SKM-1 (cell line): Measurements from ENCODE around the gene TMEM247.

ENCODE experiments used
- DNase-seq: peaks from one replicate; lab custom pipeline; 2025; ENCODE audit not compliant: unreplicated experiment; lab: John Stamatoyannopoulos, UW

The TMEM247 gene

GRCh38 chr2:46488389-46488788, 9.0 kb downstream of the TMEM247 start:
- DNase-seq, result no peak

- DNase-seq, result no peak
These were observed 10.2 kb downstream of the TMEM247 start for GRCh38 chr2:46489423-46490174.

- no peak for DNase-seq
These were observed 11.3 kb downstream of the TMEM247 start for GRCh38 chr2:46490521-46491141.

- no peak for DNase-seq
These were observed 12.9 kb downstream of the TMEM247 start for GRCh38 chr2:46492301-46492700.

- DNase-seq, result no peak
These were observed 14.0 kb downstream of the TMEM247 start for GRCh38 chr2:46493241-46493970.

- DNase-seq, result no peak
These were observed 14.5 kb downstream of the TMEM247 start for GRCh38 chr2:46493971-46494250.

- no peak for DNase-seq
These were observed 15.2 kb downstream of the TMEM247 start for GRCh38 chr2:46494596-46494995.

- DNase-seq, result no peak
These were observed 16.1 kb downstream of the TMEM247 start for GRCh38 chr2:46495231-46496030.

GRCh38 chr2:46497766-46498165, 18.4 kb downstream of the TMEM247 start:
- DNase-seq, result no peak

GRCh38 chr2:46498681-46499080, 19.3 kb downstream of the TMEM247 start:
- no peak for DNase-seq

GRCh38 chr2:46499392-46499785, 20.0 kb downstream of the TMEM247 start:
- no peak for DNase-seq

- DNase-seq, result no peak
These were observed 21.4 kb downstream of the TMEM247 start for GRCh38 chr2:46500801-46501200.

- DNase-seq, result no peak
These were observed 23.0 kb downstream of the TMEM247 start for GRCh38 chr2:46502291-46502885.

- no peak for DNase-seq
These were observed 24.3 kb downstream of the TMEM247 start for GRCh38 chr2:46503686-46504085.

- no peak for DNase-seq
These were observed 24.9 kb downstream of the TMEM247 start for GRCh38 chr2:46504221-46504620.

- no peak for DNase-seq
These were observed 25.5 kb downstream of the TMEM247 start for GRCh38 chr2:46504685-46505471.

GRCh38 chr2:46505472-46505783, 26.1 kb downstream of the TMEM247 start:
- no peak for DNase-seq

GRCh38 chr2:46506131-46506706, 26.9 kb downstream of the TMEM247 start:
- DNase-seq, result no peak

- no peak for DNase-seq
These were observed 28.9 kb downstream of the TMEM247 start for GRCh38 chr2:46508312-46508711.

GRCh38 chr2:46508759-46509158, 29.4 kb downstream of the TMEM247 start:
- DNase-seq, result no peak
